HG02840 (cell line): ENCODE results near the gene ZNF491.
"Not testable (repeated sequence)": the region's sequence is repeated elsewhere in the genome, so short reads cannot be mapped to it uniquely, and the experiment has no call there.

ENCODE experiments used
- ATAC-seq: cut with Tn5 transposase; IDR thresholded peaks from one replicate; pipeline ENCODE4 v1.9.1; 2021; ENCODE audit warnings: mild to moderate bottlenecking, moderate library complexity, moderate number of reproducible peaks; ENCODE audit not compliant: unreplicated experiment, low FRiP score

ZNF491 gene

DNA sequence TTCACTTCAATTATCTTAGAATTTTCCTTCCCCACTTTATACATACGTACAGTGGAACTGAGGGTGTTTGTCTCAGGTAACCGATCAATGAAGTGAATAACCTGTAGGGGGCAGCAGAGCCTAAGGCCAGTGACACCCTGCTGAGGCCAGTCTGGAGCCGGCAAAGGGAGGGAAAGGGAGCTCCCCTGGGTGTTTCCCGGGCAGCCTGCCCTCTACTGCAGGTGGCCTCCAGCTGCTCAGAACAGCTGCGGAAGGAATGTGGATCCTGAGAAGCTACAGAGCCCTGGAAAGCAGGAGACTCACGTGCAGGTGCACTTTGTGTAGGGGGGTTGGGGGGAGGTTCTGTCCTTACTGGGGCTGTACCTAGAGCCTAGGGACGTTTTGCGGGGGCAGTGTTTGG is 832 bp upstream of the ZNF491 start:
- ATAC-seq = no peak

- ATAC-seq = no peak
Observed at GRCh38 chr19:11806354-11807098, 8.2 kb downstream of the ZNF491 start.

DNA sequence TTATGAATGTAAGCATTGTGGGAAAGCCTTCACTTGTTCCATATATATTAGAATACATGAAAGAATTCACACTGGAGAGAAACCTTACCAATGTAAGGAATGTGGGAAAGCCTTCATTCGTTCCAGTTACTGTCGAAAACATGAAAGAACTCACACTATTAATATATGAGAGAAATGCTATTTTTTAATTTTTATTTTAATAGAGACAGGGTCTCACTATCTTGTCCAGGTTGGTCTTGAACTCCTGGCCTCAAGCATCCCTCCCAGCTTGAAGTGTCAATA is 8.7 kb downstream of the ZNF491 start:
- ATAC-seq = no peak

- ATAC-seq = no peak
Observed at GRCh38 chr19:11813703-11814028, 15.3 kb downstream of the ZNF491 start.

DNA sequence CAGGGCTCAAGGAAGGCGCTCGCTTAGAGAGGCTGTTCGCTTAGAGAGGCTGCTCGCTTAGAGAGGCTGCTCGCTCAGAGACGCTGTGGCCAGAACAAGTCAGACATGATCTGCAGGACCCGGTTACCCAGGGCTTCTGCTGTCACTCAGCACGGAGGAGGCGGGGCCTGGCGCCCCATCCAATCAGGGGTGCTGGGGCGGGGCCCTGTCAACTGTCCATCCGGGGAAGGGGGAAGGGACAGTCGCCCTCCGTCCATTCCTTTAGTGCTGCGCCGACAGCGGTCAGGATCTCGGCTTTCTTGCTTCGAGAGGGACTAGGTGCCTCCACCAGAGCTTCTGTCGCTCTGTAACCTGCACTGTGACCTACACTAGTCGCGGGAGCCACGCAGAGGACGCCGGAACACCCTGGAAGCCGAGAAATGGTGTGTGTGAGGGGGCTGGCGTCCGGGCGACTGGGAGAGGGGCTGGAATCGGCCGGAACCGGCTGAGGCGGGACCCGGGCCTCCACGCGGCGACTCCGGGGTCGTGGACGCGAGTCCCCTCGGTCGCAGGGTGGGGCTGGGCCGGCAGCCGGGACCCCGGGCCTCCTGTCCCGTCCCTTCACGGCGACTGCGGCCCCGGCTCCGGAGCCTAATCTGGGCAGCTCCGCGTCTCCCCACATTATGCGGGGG is 15.8 kb downstream of the ZNF491 start, which contains the start of gene ZNF440:
Gene ZNF440 (plus strand): TSS at position 245 of the 671 bp plus-strand sequence. CDS start 175 bp downstream, at position 420.
- peak; percentile 99 for ATAC-seq

- ATAC-seq = no peak
Observed at GRCh38 chr19:11814700-11815035, 16.3 kb downstream of the ZNF491 start.

DNA sequence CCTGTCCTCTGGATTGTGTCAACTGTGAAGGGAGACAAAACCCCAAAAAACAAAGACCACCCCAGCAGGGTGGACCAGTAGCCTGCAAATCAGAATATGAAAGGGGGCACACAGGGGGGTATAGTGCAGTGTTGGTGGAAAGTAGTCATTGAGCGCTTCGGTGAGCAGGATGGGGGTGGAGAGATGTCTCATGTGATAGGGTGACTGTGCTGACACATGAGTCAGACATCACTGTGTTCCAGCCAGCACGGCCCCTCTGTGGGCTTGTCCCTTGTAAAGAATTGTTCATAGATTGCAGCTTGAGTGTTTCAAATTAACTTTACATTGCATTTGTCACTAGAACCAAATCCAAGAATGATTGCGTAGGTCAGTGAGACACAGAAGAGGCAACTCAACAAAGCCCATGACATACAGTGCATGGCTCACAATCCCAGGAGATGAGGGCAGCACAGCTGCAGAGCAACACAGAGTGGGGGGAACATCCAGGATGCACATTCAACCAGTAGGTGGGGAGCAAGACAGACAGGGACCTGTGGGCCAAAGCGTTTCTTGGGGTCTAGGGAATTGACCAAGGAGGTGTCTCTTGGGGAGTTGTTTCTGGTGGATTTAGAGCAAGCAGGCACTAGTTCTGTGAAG is 23.3 kb downstream of the ZNF491 start:
- no peak for ATAC-seq

DNA sequence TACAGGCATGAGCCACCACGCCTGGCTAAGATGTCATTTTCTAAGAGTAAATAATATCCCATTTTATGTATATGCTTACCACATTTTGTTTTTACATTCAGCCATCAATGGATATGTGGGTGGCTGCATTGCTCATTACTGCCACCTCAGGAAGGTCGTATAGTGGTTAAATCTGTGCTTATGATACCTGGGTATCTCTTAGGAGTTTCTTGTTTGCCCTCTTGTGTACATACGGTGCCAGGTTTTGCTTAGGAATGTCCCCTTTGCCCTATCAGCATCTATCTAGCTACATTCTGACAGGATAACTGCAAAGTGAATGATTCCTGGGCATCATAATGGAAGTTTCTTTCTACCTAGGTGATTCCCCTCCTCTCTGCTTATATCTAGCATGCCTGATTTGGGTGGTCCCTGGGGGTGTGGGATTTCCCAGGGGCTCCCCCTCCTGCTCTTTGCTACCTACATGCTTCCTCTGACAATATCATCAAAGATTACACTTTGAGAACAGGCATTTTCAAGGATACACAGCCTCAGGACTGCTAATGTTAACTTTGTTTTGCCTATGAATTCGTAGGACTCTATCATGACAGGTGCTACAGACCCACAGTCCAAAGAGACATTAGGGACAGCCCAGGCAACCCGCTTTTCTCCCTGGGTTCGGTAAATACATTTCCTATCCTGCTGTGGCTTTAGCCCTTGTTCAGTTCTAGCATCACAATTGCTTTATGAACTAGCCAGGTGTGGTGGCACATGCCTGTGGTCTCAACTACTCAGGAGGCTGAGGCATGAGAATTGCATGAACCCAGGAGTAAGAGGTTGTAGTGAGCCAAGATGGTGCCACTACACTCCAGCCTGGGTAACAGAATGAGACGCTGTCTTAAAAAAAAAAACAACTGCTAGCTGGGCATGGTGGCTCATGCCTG is 30.9 kb downstream of the ZNF491 start:
- ATAC-seq = not testable (repeated sequence)

GRCh38 chr19:11832253-11832912 is 34.1 kb downstream of the ZNF491 start:
- ATAC-seq = no peak

- no peak for ATAC-seq
Observed at GRCh38 chr19:11833541-11833940, 35.2 kb downstream of the ZNF491 start.

- not testable (repeated sequence) for ATAC-seq
Observed at GRCh38 chr19:11835626-11836066, 37.3 kb downstream of the ZNF491 start.

GRCh38 chr19:11843722-11844121 is 45.4 kb downstream of the ZNF491 start:
- no peak for ATAC-seq

- ATAC-seq = not testable (repeated sequence)
Observed at GRCh38 chr19:11847615-11848014, 49.3 kb downstream of the ZNF491 start.

DNA sequence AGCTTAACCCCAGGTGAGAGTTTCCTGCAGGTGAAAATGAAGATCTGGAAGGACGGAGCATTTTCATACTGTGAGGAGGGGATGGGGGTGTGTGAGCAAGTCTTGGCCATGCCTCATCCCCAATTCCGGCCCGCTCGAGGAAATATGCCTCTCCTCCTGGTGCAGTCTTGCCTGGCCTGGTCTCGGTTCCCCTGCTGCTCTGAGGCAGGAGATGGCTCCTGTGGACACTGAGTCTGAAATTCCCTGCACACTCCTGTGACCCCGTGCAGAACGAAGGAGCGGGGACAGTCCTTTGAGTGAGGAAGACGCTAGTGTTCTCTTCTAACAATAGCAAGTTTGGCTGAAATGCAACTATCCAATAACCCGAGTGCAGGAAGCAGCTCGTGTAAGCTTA is 49.9 kb downstream of the ZNF491 start:
- no peak for ATAC-seq

- peak; percentile 71 for ATAC-seq
Observed at GRCh38 chr19:11848594-11849469, 50.5 kb downstream of the ZNF491 start, which contains the start of gene ZNF439. TSS of gene ZNF439 (plus strand) at chr19:11848726. CDS start at chr19:11848868, 142 bp downstream.

GRCh38 chr19:11850289-11850688 is 52.0 kb downstream of the ZNF491 start:
- ATAC-seq = not testable (repeated sequence)

- ATAC-seq = no peak
Observed at GRCh38 chr19:11853358-11853757, 55.0 kb downstream of the ZNF491 start.

DNA sequence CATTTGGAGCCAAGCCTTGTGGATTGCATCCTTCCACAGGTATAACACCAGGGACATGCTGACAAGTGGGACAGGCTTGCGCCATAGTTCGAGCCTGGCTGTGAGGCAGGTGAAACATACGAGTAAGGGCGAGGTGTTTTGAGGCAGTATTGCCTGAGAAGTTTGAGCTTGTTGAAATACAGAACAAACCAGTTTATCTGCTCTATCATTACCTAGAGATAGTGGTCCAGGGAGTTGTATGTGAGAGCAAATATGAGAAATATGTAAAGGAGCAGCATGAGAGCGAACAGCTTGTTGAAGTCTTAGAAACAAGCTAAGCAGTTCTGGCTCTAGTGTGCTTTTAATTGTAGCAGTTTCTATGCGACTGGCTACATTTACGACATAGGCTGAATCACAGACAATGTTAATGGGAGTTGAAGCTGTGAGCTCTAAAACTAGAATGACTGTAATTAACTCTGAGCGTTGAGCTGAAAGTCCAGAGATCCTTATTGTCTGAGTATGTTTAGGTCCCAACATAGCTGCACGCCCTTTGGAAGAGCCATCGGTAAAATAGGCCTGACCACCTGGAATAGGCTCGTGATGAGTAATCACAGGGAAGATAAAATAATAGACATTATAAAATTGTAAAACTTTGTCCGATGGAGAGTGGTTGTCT is 58.4 kb downstream of the ZNF491 start:
- no peak for ATAC-seq
